Measurements from ENCODE around the gene PCNX2. TPM values are rescaled to one million over a fixed set of nuclear protein-coding genes. Genes with fewer than 3 reads are reported as not detected.

PCNX2 gene
- polyA plus RNA-seq, 1 donor (not counting 4 experiments of a cell fraction or from before 2014, with no cell fraction given) = 18.0 TPM

- Histone ChIP-seq H4K20me1 (ENCODE audit: control insufficient read depth, extremely low read depth, insufficient read depth, low read length) (no peaks in the 10 kb centered on the region), H3K36me3 (ENCODE audit: control insufficient read depth in 2 of 2, extremely low read depth in 1 of 2, insufficient read depth in 2 of 2, low read length in 2 of 2) (peaks cover 5 to 25% of the 10 kb centered on the region in 2 experiments), H3K4me3 (ENCODE audit: control insufficient read depth in 2 of 3, extremely low read depth in 1 of 3, insufficient read depth in 2 of 3, low read depth in 1 of 3, low read length in 3 of 3) (no peak overlapping the region), H2AFZ (ENCODE audit: control insufficient read depth, low read length) (no peak overlapping the region), H3K9me1 (ENCODE audit: control insufficient read depth, extremely low read depth, insufficient read depth, low read length) (no peaks in the 10 kb centered on the region), H3K9ac (ENCODE audit: control insufficient read depth, extremely low read depth, insufficient read depth, low read length) (no peak overlapping the region), H3K27ac (ENCODE audit: control insufficient read depth, insufficient read depth, low read length) (no peak overlapping the region), H3K27me3 (ENCODE audit: control insufficient read depth, extremely low read depth, insufficient read depth, low read length) (no peaks in the 10 kb centered on the region), H3K4me2 (ENCODE audit: control insufficient read depth, extremely low read depth, insufficient read depth, low read depth, low read length) (no peak overlapping the region), H3K79me2 (ENCODE audit: control insufficient read depth, insufficient read depth, low read length) (no peaks in the 10 kb centered on the region), H3K9me3 (ENCODE audit: control insufficient read depth, low read depth, low read length) (peaks cover 6% of the 10 kb centered on the region), H3K4me1 (ENCODE audit: control insufficient read depth, extremely low read depth, insufficient read depth, low read length) (peaks cover 13% of the 10 kb centered on the region)
- no peak for FAIRE-seq
- no peak for DNase-seq (ENCODE audit: low read depth, low spot score)
- dilution Hi-C loops (cut with MboI; ENCODE audit: extremely low pct_ligation_motif_present, low sequenced_read_pairs) = no loop called here
- TF ChIP-seq EZH2 (IDR thresholded peaks at IDR 0.05; ENCODE audit: low read length) (no peak), CTCF (optimal IDR thresholded peaks at IDR 0.05 in 1 of 3, IDR thresholded peaks at IDR 0.05 in 1 of 3, conservative IDR thresholded peaks at IDR 0.05 in 1 of 3; ENCODE audit: extremely low read depth in 1 of 3, insufficient read depth in 2 of 3, low read length in 3 of 3) (no peak)
Observed at GRCh38 chr1:232990176-232991128, 305.1 kb downstream of the PCNX2 start.

DNA sequence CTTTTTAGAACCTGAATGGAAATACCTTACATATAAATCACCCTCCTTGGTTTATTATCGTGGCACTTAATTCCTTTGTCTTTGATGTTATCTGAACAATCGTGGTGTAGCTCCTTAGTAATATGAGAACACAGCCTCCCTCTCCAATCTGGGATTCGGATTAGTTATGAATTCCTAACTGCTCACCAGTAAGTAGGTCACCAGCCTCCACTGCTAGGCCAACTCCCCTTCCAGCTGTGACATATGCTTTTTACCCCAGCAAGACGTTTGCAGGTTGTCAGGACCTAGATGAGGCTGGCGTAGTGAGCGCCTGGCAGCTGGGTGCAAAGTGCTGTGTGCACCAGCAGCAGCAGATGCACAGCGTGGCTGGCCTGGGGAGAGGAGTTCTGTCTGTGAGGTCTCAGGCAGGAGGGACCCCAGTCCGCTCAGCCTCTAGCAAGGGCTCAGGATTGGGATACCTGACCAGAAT lies 306.9 kb downstream of the PCNX2 start:
- Histone ChIP-seq H3K36me3 (ENCODE audit: control insufficient read depth in 2 of 2, extremely low read depth in 1 of 2, insufficient read depth in 2 of 2, low read length in 2 of 2) (peaks cover 8 to 18% of the 10 kb centered on the region in 2 experiments), H3K9me3 (ENCODE audit: control insufficient read depth, low read depth, low read length) (peaks cover 1% of the 10 kb centered on the region), H3K9me1 (ENCODE audit: control insufficient read depth, extremely low read depth, insufficient read depth, low read length) (no peaks in the 10 kb centered on the region), H3K79me2 (ENCODE audit: control insufficient read depth, insufficient read depth, low read length) (no peaks in the 10 kb centered on the region), H4K20me1 (ENCODE audit: control insufficient read depth, extremely low read depth, insufficient read depth, low read length) (no peaks in the 10 kb centered on the region), H3K4me1 (ENCODE audit: control insufficient read depth, extremely low read depth, insufficient read depth, low read length) (peaks cover 13% of the 10 kb centered on the region), H3K4me3 (ENCODE audit: control insufficient read depth in 2 of 3, extremely low read depth in 1 of 3, insufficient read depth in 2 of 3, low read depth in 1 of 3, low read length in 3 of 3) (no peak overlapping the region), H3K4me2 (ENCODE audit: control insufficient read depth, extremely low read depth, insufficient read depth, low read depth, low read length) (no peak overlapping the region), H2AFZ (ENCODE audit: control insufficient read depth, low read length) (no peak overlapping the region), H3K9ac (ENCODE audit: control insufficient read depth, extremely low read depth, insufficient read depth, low read length) (no peak overlapping the region), H3K27me3 (ENCODE audit: control insufficient read depth, extremely low read depth, insufficient read depth, low read length) (no peaks in the 10 kb centered on the region), H3K27ac (ENCODE audit: control insufficient read depth, insufficient read depth, low read length) (no peak overlapping the region)
- TF ChIP-seq CTCF (optimal IDR thresholded peaks at IDR 0.05 in 1 of 3, IDR thresholded peaks at IDR 0.05 in 1 of 3, conservative IDR thresholded peaks at IDR 0.05 in 1 of 3; ENCODE audit: extremely low read depth in 1 of 3, insufficient read depth in 2 of 3, low read length in 3 of 3) (no peak), EZH2 (IDR thresholded peaks at IDR 0.05; ENCODE audit: low read length) (no peak)
- FAIRE-seq (peak; percentile 83), DNase-seq (ENCODE audit: low read depth, low spot score) (no peak)
- dilution Hi-C loops (cut with MboI; ENCODE audit: extremely low pct_ligation_motif_present, low sequenced_read_pairs) = no loop called here
